Breast epithelium (tissue), 4 donors: Measurements from ENCODE around the gene RPS15. TPM values are rescaled to one million over a fixed set of nuclear protein-coding genes. Genes with fewer than 3 reads are reported as not detected.

ENCODE experiments used
- DNase-seq, 2 donors: peaks; one replicate each; pipeline ENCODE4 v3.0.0-alpha.2; 2019; ENCODE audit warnings: low spot score in 2 of 2
- H3K27ac ChIP-seq, 2 donors: fragments of 200-600 bp; sonication (generic) in 1 of 2; one replicate each; pipeline ENCODE4 v1.5.1; 2016 to 2019; ENCODE audit warnings: mild to moderate bottlenecking in 1 of 2
- H3K27me3 ChIP-seq, 2 donors: fragments of 200-600 bp; sonication (generic) in 1 of 2; one replicate each; pipeline versions ENCODE4 v1.5.1 to v1.6.0; 2017 to 2019; ENCODE audit warnings: control low read depth in 1 of 2, mild to moderate bottlenecking in 1 of 2
- H3K36me3 ChIP-seq: fragments of 200-600 bp; one replicate; pipeline ENCODE4 v1.5.1; 2019
- H3K4me1 ChIP-seq, 2 donors: fragments of 200-600 bp; sonication (generic); one replicate each; pipeline ENCODE4 v1.5.1; 2016 to 2019; ENCODE audit warnings: control low read depth in 1 of 2
- H3K4me3 ChIP-seq, 3 donors: fragments of 200-600 bp; sonication (generic); 1 replicate in 2 of 3; 2 replicates in 1 of 3; pipeline ENCODE4 v1.5.1; 2016 to 2019; ENCODE audit warnings: mild to moderate bottlenecking in 3 of 3, moderate library complexity in 2 of 3
- H3K9me3 ChIP-seq, 2 donors: fragments of 200-600 bp; sonication (generic) in 1 of 2; one replicate each; pipeline ENCODE4 v1.5.1; 2016 to 2019; ENCODE audit warnings: control low read depth in 1 of 2
- POLR2A ChIP-seq: fragments of 450-650 bp; IDR thresholded peaks from one replicate; pipeline ENCODE4 v1.6.1; 2016; ENCODE audit warnings: antibody characterized with exemption, mild to moderate bottlenecking, moderate library complexity
- POLR2AphosphoS5 ChIP-seq, 3 donors: sonication (generic); formaldehyde crosslinking; IDR thresholded peaks; one replicate each; pipeline ENCODE4 v1.6.1; 2017; ENCODE audit warnings: antibody characterized with exemption in 3 of 3
- intact Hi-C: fragments of 100-400 bp; cut with DNase I; formaldehyde crosslinking; loops from one replicate; pipeline ENCODE4 v1.15.1; 2023; ENCODE audit warnings: low total_unique reads
- total RNA-seq, 3 donors: library from RNA; depleted of rRNA; stranded (reverse); fragments of >200 nt; gene quantifications; one replicate each; pipeline ENCODE4 v1.1.0, GENCODE V29; 2016
- TF ChIP-seq, protein P1 (sequence below), 3 donors: fragments of 450-650 bp; IDR thresholded peaks; one replicate each; pipeline ENCODE4 v1.5.1; 2016 to 2017; ENCODE audit warnings: antibody characterized with exemption in 3 of 3, mild to moderate bottlenecking in 3 of 3, moderate library complexity in 3 of 3

The RPS15 gene
- total RNA-seq, 3 donors from 2014 or later = 2,978 to 3,238 (median 2,982) TPM

DNA sequence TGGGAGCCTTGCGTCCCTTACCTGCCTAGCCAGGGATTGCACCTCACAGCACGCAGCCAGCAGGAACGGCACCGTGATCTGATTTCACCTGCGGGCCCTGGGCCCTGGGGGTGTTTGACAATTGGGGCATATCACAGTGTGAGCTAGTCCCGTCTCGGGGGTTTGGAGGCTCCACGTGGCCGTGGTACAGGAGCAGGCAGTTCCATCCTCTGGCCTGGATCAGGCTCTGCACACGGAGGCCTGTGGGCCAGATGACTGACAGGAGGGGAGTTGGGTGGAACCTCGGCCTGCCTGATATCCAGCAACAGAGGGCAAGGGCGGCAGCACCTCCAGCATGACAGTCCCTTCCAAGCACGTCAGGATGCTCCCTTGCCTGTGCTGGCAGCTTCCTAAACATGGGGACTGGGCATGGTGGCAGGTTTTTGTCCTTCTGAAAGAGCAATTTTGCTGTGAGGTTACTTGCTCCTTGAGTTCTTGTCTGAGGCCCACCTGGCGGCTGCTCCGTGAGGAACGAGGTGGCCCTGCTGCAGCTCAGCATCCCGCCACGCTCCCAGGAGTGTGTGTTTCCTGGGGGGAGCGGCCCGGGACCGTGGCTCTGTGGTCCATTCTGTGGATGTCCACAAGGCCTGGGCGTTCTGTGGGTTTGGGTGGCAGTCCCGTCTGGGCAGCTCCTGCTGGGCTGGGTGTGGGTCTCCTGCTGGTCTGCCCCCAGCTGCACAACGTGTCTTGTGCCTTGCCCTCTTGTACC, 6.3 kb upstream of the RPS15 start:
- H3K36me3 ChIP-seq = peaks cover 11% of the 10 kb centered on the region
- intact Hi-C loops = no loop called here
- H3K27me3 ChIP-seq = no peaks in the 10 kb centered on the region
- no peak overlapping the region for H3K4me3 ChIP-seq
- DNase-seq = no peak
- no peaks in the 10 kb centered on the region for H3K9me3 ChIP-seq
- TF ChIP-seq, protein P1, sequence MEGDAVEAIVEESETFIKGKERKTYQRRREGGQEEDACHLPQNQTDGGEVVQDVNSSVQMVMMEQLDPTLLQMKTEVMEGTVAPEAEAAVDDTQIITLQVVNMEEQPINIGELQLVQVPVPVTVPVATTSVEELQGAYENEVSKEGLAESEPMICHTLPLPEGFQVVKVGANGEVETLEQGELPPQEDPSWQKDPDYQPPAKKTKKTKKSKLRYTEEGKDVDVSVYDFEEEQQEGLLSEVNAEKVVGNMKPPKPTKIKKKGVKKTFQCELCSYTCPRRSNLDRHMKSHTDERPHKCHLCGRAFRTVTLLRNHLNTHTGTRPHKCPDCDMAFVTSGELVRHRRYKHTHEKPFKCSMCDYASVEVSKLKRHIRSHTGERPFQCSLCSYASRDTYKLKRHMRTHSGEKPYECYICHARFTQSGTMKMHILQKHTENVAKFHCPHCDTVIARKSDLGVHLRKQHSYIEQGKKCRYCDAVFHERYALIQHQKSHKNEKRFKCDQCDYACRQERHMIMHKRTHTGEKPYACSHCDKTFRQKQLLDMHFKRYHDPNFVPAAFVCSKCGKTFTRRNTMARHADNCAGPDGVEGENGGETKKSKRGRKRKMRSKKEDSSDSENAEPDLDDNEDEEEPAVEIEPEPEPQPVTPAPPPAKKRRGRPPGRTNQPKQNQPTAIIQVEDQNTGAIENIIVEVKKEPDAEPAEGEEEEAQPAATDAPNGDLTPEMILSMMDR (IDR thresholded peaks at IDR 0.05) = no peak
- TF ChIP-seq POLR2AphosphoS5 (IDR thresholded peaks at IDR 0.05) (no peak), POLR2A (no peak)
- H3K4me1 ChIP-seq = no peaks in the 10 kb centered on the region
- H3K27ac ChIP-seq = no peak overlapping the region

DNA sequence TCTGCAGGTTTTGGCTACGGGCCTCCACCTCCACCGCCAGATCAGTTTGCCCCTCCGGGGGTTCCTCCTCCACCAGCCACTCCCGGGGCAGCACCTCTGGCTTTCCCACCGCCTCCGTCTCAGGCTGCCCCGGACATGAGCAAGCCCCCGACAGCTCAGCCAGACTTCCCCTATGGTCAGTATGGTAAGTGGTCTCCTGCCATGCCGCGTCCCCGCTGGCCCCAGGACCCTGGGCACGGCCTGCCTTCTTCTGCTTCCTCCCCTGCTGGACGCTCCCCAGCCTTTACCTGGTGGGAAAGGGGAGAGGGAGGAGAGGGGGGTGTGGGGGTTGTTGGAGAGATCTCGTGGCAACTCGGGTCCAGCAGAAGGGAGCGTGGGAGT, 5.7 kb upstream of the RPS15 start:
- Histone ChIP-seq H3K27ac (no peak overlapping the region), H3K9me3 (no peaks in the 10 kb centered on the region), H3K36me3 (peaks cover 11% of the 10 kb centered on the region), H3K4me1 (no peaks in the 10 kb centered on the region), H3K27me3 (no peaks in the 10 kb centered on the region), H3K4me3 (no peak overlapping the region)
- intact Hi-C loops = no loop called here
- TF ChIP-seq, protein P1 (IDR thresholded peaks at IDR 0.05) = no peak
- TF ChIP-seq POLR2A = no peak
- no peak for TF ChIP-seq POLR2AphosphoS5 (IDR thresholded peaks at IDR 0.05)
- no peak for DNase-seq

DNA sequence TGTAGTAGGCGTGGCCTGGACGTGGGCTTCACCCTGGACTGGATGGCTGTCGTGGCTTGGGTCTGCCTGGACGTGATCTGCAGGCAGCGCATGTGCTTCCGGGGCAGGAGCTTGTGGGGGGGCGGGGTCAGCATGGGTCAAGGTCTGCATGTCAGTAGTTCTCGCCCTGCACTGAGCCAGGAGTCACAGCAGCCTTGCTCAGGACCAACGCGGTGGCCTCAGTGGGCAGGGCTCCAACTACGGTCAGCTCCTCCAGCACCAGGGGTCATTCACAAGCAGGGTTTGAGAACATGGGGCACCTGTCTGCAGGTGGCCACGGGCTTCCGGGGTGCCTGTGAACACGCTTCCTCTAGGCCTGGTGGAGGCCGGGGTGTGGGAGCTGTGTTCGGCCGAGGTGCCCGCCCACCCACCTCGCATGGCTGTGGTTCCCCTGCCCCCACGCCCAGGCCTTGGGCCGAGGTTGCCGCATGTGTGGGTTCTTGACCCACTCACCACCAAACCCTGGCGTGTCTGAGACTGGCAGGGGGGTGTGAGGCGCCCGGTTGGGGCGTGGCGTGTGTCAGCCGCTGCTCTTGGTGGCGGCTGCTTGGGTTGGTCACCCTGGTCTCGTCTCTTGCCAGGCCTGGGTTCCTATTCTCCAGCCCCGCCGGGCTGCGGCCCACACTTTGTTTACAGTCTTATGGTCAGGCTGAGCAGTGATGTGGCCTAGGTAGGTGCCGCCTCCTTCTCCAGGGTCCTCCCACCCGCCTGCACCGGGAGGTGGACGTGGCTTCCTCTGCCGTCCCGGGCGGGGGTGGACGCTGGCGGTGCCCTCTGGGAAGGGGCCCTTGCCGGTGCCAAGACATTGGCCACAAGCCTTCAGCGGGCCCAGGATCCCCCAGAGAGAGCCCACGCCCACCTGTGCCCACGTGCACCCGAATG, 4.8 kb upstream of the RPS15 start:
- Histone ChIP-seq H3K4me1 (peaks cover 0 to 4% of the 10 kb centered on the region in 2 donors), H3K9me3 (no peaks in the 10 kb centered on the region), H3K27ac (peak overlapping the region; percentile 56 to 75), H3K27me3 (no peaks in the 10 kb centered on the region), H3K4me3 (no peak overlapping the region), H3K36me3 (peaks cover 11% of the 10 kb centered on the region)
- no peak for DNase-seq
- TF ChIP-seq, protein P1 (IDR thresholded peaks at IDR 0.05) = no peak
- TF ChIP-seq POLR2A = no peak
- intact Hi-C loops = no loop called here

DNA sequence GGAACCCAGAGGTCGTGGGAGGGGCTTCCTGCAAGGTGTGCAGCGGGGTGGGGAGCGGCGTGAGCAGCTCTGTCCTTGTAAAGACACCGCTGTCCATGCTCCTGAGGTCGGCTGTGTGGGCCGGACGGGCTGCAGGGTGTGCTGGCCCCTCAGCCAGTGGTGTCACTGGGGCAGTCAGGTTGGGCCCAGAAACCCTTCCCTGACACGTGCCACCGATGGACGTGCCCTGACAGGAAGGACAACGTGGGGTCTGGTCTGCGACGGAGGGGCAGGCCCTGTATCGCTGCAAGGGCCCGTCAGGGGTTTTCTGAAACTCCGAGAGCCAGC, 4.2 kb upstream of the RPS15 start:
- Histone ChIP-seq H3K27me3 (no peaks in the 10 kb centered on the region), H3K27ac (peak overlapping the region; percentile 56 to 75), H3K4me1 (peaks cover 0 to 4% of the 10 kb centered on the region in 2 donors), H3K4me3 (no peak overlapping the region), H3K9me3 (no peaks in the 10 kb centered on the region), H3K36me3 (peaks cover 11% of the 10 kb centered on the region)
- DNase-seq = no peak
- intact Hi-C loops = no loop called here
- TF ChIP-seq, protein P1 (IDR thresholded peaks at IDR 0.05) = no peak
- TF ChIP-seq POLR2A (no peak), POLR2AphosphoS5 (IDR thresholded peaks at IDR 0.05) (no peak)

DNA sequence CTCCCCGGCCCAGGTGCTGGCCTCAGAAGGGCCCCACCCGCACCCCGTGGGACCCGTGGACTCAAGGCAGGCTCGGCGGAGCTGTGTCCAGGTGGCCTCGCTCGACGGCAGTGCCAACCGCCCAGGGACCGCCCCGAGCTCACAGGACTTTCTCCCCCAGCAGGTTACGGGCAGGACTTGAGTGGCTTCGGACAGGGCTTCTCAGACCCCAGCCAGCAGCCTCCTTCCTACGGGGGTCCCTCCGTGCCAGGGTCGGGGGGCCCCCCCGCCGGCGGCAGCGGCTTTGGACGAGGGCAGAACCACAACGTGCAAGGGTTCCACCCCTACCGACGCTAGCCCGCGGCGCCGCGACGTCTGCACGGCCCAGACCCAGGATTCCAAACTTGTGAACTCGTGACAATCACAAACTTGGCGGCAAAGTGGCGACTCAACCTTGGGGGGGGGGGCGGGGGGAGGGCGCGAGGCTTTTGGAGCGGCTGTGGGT, 3.6 kb upstream of the RPS15 start:
- no peaks in the 10 kb centered on the region for H3K9me3 ChIP-seq
- peaks cover 11% of the 10 kb centered on the region for H3K36me3 ChIP-seq
- DNase-seq = no peak
- peak overlapping the region; percentile 56 to 75 for H3K27ac ChIP-seq
- intact Hi-C loops = no loop called here
- TF ChIP-seq POLR2AphosphoS5 (IDR thresholded peaks at IDR 0.05) = no peak
- TF ChIP-seq, protein P1 (IDR thresholded peaks at IDR 0.05) = no peak
- TF ChIP-seq POLR2A = no peak
- peaks cover 4 to 10% of the 10 kb centered on the region in 2 donors for H3K4me1 ChIP-seq
- no peaks in the 10 kb centered on the region for H3K27me3 ChIP-seq
- H3K4me3 ChIP-seq = no peak overlapping the region
